Endothelial cell of umbilical vein (primary cell): ENCODE results near the gene GNB5. TPM values are rescaled to one million over a fixed set of nuclear protein-coding genes. Genes with fewer than 3 reads are reported as not detected.

Source experiments
- BruUV-seq: library from RNA; stranded (reverse); fragments of 400-500 nt; replicated peaks from 2 replicates; lab custom pipeline; 2021; lab: Mats Ljungman, UMichigan
- CTCF ChIA-PET: fragments of 300-600, 350-600 bp; sonication (Branson Sonifier 250); formaldehyde crosslinking; loops from one replicate; lab custom pipeline; 2021; ENCODE audit warnings: antibody characterized with exemption, inconsistent platforms; lab: Charles Lee
- POLR2A ChIA-PET: fragments of 300-600, 350-600 bp; sonication (Branson Sonifier 250); formaldehyde crosslinking; loops from one replicate; lab custom pipeline; 2021; ENCODE audit warnings: antibody characterized with exemption, inconsistent platforms; lab: Charles Lee
- DNase-seq: peaks from one replicate; pipeline ENCODE4 v3.0.0-alpha.2; 2011; ENCODE audit warnings: low read depth, low spot score
- FAIRE-seq: peaks from 2 replicates; lab custom pipeline; 2011; peaks lifted over from hg19 to GRCh38; lab: Jason Lieb, UNC
- H2AFZ ChIP-seq: 2 replicates; pipeline ENCODE4 v1.6.0; 2012; ENCODE audit warnings: low read depth, low read length, control low read depth, inconsistent platforms
- H3K27ac ChIP-seq: 2 replicates; pipeline ENCODE4 v1.5.1; 2011; ENCODE audit warnings: low read depth, mild to moderate bottlenecking, control low read depth, low read length, moderate library complexity; ENCODE audit not compliant: insufficient read depth
- H3K27me3 ChIP-seq, 2 experiments: 2 replicates each; pipeline versions ENCODE4 v1.6.0 to v1.6.1; 2011; ENCODE audit warnings: low read length in 2 of 2, mixed read lengths in 1 of 2; ENCODE audit not compliant: control insufficient read depth in 2 of 2, insufficient read depth in 2 of 2
- H3K36me3 ChIP-seq, 2 experiments: 2 replicates in 1 of 2; 3 replicates in 1 of 2; pipeline ENCODE4 v1.5.1; 2011; ENCODE audit warnings: low read length in 2 of 2, mild to moderate bottlenecking in 1 of 2, moderate library complexity in 1 of 2; ENCODE audit not compliant: control insufficient read depth in 2 of 2, insufficient read depth in 2 of 2; ENCODE audit errors: extremely low read depth in 1 of 2
- H3K4me1 ChIP-seq: 3 replicates; pipeline ENCODE4 v1.5.1; 2011; ENCODE audit warnings: mild to moderate bottlenecking, low read length; ENCODE audit not compliant: control insufficient read depth, insufficient read depth; ENCODE audit errors: extremely low read depth
- H3K4me2 ChIP-seq: 2 replicates; pipeline ENCODE4 v1.6.1; 2011; ENCODE audit warnings: low read length, control low read depth, mixed read lengths; ENCODE audit not compliant: insufficient read depth
- H3K4me3 ChIP-seq, 3 experiments: fragments of 200-600 bp in 1 of 3; sonication (generic), shearing (Covaris generic) in 1 of 3; replicated peaks in 1 of 3; 2 replicates each; pipeline ENCODE4 v1.5.1; 2011 to 2016; ENCODE audit warnings: control low read depth in 3 of 3, low read length in 3 of 3, mild to moderate bottlenecking in 2 of 3, inconsistent platforms in 1 of 3, low read depth in 1 of 3, moderate library complexity in 1 of 3; ENCODE audit not compliant: insufficient read depth in 1 of 3
- H3K79me2 ChIP-seq: 2 replicates; pipeline ENCODE4 v1.6.0; 2012; ENCODE audit warnings: low read length, inconsistent platforms; ENCODE audit not compliant: control insufficient read depth, insufficient read depth
- H3K9ac ChIP-seq: replicated peaks from 2 replicates; pipeline ENCODE3; 2011; ENCODE audit warnings: low read length, control low read depth; ENCODE audit not compliant: insufficient read depth; ENCODE audit errors: extremely low read depth
- H3K9me1 ChIP-seq: replicated peaks from 3 replicates; pipeline ENCODE4 v1.6.0; 2011; ENCODE audit warnings: mild to moderate bottlenecking, low read length; ENCODE audit not compliant: control insufficient read depth, insufficient read depth; ENCODE audit errors: extremely low read depth
- H3K9me3 ChIP-seq: replicated peaks from 2 replicates; pipeline ENCODE4 v1.5.1; 2012; ENCODE audit warnings: low read length, inconsistent platforms; ENCODE audit not compliant: control insufficient read depth, insufficient read depth
- H4K20me1 ChIP-seq: replicated peaks from 2 replicates; pipeline ENCODE3; 2011; ENCODE audit warnings: mild to moderate bottlenecking, low read length; ENCODE audit not compliant: control insufficient read depth, insufficient read depth; ENCODE audit errors: extremely low read depth
- EZH2 ChIP-seq: IDR thresholded peaks from 2 replicates; pipeline ENCODE4 v1.6.1; 2012; ENCODE audit warnings: borderline replicate concordance, low read depth, mild to moderate bottlenecking, moderate library complexity, low read length, inconsistent platforms; ENCODE audit not compliant: severe bottlenecking
- FOS ChIP-seq: IDR thresholded peaks from 2 replicates; pipeline ENCODE4 v1.6.1; 2011; ENCODE audit warnings: mild to moderate bottlenecking, low read length, moderate library complexity, borderline replicate concordance; ENCODE audit not compliant: insufficient read depth
- JUN ChIP-seq: IDR thresholded peaks from 2 replicates; pipeline ENCODE4 v1.6.1; 2011; ENCODE audit warnings: borderline replicate concordance, low read depth; ENCODE audit not compliant: insufficient read length, insufficient read depth
- MAX ChIP-seq: IDR thresholded peaks from 2 replicates; pipeline ENCODE4 v1.6.1; 2011; ENCODE audit not compliant: insufficient read depth, insufficient read length
- MYC ChIP-seq: IDR thresholded peaks from one replicate; pipeline ENCODE4 v1.6.1; 2011; ENCODE audit warnings: mild to moderate bottlenecking, low read depth, low read length
- POLR2A ChIP-seq: IDR thresholded peaks from 2 replicates; pipeline ENCODE4 v1.6.1; 2012; ENCODE audit warnings: low read depth, mild to moderate bottlenecking, control low read depth, low read length
- POLR2AphosphoS5 ChIP-seq: IDR thresholded peaks from 2 replicates; pipeline ENCODE4 v1.6.1; 2012; ENCODE audit warnings: low read depth, mild to moderate bottlenecking, control low read depth, low read length, moderate library complexity; ENCODE audit not compliant: insufficient read depth
- dilution Hi-C: fragments of 300-500 bp; cut with MboI; formaldehyde crosslinking; loops from one replicate; pipeline ENCODE4 v1.15.0; 2019; ENCODE audit warnings: low sequenced_read_pairs; ENCODE audit not compliant: extremely low pct_ligation_motif_present
- intact Hi-C: fragments of 100-400 bp; cut with micrococcal nuclease; formaldehyde crosslinking; loops from one replicate; pipeline ENCODE4 v1.10.0; 2022
- polyA plus RNA-seq, 4 experiments: library from polyadenylated mRNA; depleted of rRNA in 3 of 4; stranded (reverse) in 3 of 4; unstranded in 1 of 4; fragments of >200 nt; gene quantifications; 2 replicates each; pipeline versions ENCODE4 v1.2.1 to v1.2.3, GENCODE V29; 2011 to 2012; ENCODE audit warnings: missing spikeins in 1 of 4
- total RNA-seq: library from RNA; stranded (reverse); gene quantifications from 2 replicates; pipeline ENCODE4 v1.2.3, GENCODE V29; 2021
- TF ChIP-seq, protein P1 (sequence below), 2 donors: IDR thresholded peaks; 1 replicate in 1 of 2; 2 replicates in 1 of 2; pipeline ENCODE4 v1.5.1; 2011; ENCODE audit warnings: low read length in 2 of 2, mild to moderate bottlenecking in 2 of 2, moderate library complexity in 2 of 2, control low read depth in 1 of 2, inconsistent platforms in 1 of 2, low read depth in 1 of 2; ENCODE audit not compliant: insufficient read depth in 1 of 2; ENCODE audit errors: extremely low read depth in 1 of 2

Gene GNB5
- total and polyA plus RNA-seq, 2 donors (not counting 3 experiments of a cell fraction or from before 2014, with no cell fraction given), result 15.6 to 16.8 TPM

- POLR2A ChIA-PET, result no interaction called here
- dilution Hi-C loops, result no loop called here
- Histone ChIP-seq H3K79me2 (no peaks in the 10 kb centered on the region), H4K20me1 (no peaks in the 10 kb centered on the region), H3K4me1 (peaks cover 12% of the 10 kb centered on the region), H3K36me3 (no peaks in the 10 kb centered on the region), H3K4me3 (no peak overlapping the region), H3K27ac (no peak overlapping the region), H2AFZ (no peak overlapping the region), H3K9ac (no peak overlapping the region), H3K9me1 (no peaks in the 10 kb centered on the region), H3K4me2 (no peak overlapping the region), H3K27me3 (no peaks in the 10 kb centered on the region), H3K9me3 (no peaks in the 10 kb centered on the region)
- CTCF ChIA-PET, result interaction anchor here (0.6 to 4.2 kb wide), 2 partner anchors 43 to 84 kb away, joined by 3 to 23 read pairs; no protein-coding TSS in a partner anchor
- BruUV-seq, result no TSS peak
- DNase-seq (no peak), FAIRE-seq (peak; percentile 8)
- TF ChIP-seq MYC (no peak), JUN (peak; percentile 16)
- intact Hi-C loops, result no loop called here
Measured at GRCh38 chr15:52121896-52122295, 69.3 kb downstream of the GNB5 start.

GRCh38 chr15:52121006-52121405 is 70.2 kb downstream of the GNB5 start:
- H3K9me1 ChIP-seq, result no peaks in the 10 kb centered on the region
- H3K9me3 ChIP-seq, result no peaks in the 10 kb centered on the region
- H3K79me2 ChIP-seq, result no peaks in the 10 kb centered on the region
- H3K36me3 ChIP-seq, result no peaks in the 10 kb centered on the region
- intact Hi-C loops, result no loop called here
- no peak for TF ChIP-seq MAX
- TF ChIP-seq POLR2A, result no peak
- TF ChIP-seq EZH2, result no peak
- TF ChIP-seq, protein P1, sequence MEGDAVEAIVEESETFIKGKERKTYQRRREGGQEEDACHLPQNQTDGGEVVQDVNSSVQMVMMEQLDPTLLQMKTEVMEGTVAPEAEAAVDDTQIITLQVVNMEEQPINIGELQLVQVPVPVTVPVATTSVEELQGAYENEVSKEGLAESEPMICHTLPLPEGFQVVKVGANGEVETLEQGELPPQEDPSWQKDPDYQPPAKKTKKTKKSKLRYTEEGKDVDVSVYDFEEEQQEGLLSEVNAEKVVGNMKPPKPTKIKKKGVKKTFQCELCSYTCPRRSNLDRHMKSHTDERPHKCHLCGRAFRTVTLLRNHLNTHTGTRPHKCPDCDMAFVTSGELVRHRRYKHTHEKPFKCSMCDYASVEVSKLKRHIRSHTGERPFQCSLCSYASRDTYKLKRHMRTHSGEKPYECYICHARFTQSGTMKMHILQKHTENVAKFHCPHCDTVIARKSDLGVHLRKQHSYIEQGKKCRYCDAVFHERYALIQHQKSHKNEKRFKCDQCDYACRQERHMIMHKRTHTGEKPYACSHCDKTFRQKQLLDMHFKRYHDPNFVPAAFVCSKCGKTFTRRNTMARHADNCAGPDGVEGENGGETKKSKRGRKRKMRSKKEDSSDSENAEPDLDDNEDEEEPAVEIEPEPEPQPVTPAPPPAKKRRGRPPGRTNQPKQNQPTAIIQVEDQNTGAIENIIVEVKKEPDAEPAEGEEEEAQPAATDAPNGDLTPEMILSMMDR (IDR thresholded peaks at IDR 0.05; ENCODE audit: extremely low read depth in 1 of 2, insufficient read depth in 1 of 2, low read depth in 1 of 2, low read length in 2 of 2), result no peak
- no peak for TF ChIP-seq POLR2AphosphoS5
- TF ChIP-seq FOS, result no peak
- no peak for TF ChIP-seq MYC
- no peak overlapping the region for H3K4me2 ChIP-seq
- POLR2A ChIA-PET, result no interaction called here
- no TSS peak for BruUV-seq
- no peak overlapping the region for H2AFZ ChIP-seq
- no peaks in the 10 kb centered on the region for H3K27me3 ChIP-seq
- H3K9ac ChIP-seq, result no peak overlapping the region
- FAIRE-seq, result no peak
- no peak overlapping the region for H3K27ac ChIP-seq
- dilution Hi-C loops, result no loop called here
- H3K4me3 ChIP-seq, result no peak overlapping the region
- DNase-seq, result no peak
- CTCF ChIA-PET, result interaction anchor here (1.1 kb wide), 1 partner anchor 106 kb away, joined by 3 read pairs; no protein-coding TSS in a partner anchor
- H3K4me1 ChIP-seq, result peaks cover 17% of the 10 kb centered on the region
- H4K20me1 ChIP-seq, result no peaks in the 10 kb centered on the region
